ENCODE measurements around the gene SORL1-AS1.

Gene SORL1-AS1

GRCh38 chr11:121474680-121475079 lies 21.9 kb upstream of the SORL1-AS1 start:
- no peak for DNase-seq

GRCh38 chr11:121473064-121473777 lies 20.5 kb upstream of the SORL1-AS1 start:
- no peak for DNase-seq

- DNase-seq = no peak
These were observed 19.5 kb upstream of the SORL1-AS1 start for GRCh38 chr11:121472312-121472711.

DNA sequence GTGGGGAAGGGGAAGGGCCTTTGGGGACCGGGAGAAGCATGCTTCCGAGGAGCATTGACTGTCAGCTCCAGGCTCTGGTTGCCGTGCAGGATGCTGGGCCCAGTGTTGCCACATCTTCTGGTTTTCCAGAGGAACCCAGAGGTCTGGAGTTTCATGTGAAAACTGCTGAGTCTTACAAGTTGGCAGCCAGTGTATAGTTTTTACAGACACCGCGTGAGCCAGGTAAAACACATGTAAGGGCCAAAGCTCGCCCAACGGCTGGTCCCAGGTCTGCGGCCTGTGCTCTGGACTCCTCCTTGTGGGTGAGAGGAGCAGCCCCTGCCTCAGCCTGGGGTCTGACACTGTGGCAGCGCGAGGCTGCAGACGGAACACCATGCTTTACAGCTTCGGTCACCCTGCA lies 18.4 kb upstream of the SORL1-AS1 start:
- DNase-seq = no peak

GRCh38 chr11:121469910-121470309 lies 17.1 kb upstream of the SORL1-AS1 start:
- DNase-seq = no peak

GRCh38 chr11:121467965-121468364 lies 15.2 kb upstream of the SORL1-AS1 start:
- no peak for DNase-seq

GRCh38 chr11:121467471-121467870 lies 14.7 kb upstream of the SORL1-AS1 start:
- no peak for DNase-seq

DNA sequence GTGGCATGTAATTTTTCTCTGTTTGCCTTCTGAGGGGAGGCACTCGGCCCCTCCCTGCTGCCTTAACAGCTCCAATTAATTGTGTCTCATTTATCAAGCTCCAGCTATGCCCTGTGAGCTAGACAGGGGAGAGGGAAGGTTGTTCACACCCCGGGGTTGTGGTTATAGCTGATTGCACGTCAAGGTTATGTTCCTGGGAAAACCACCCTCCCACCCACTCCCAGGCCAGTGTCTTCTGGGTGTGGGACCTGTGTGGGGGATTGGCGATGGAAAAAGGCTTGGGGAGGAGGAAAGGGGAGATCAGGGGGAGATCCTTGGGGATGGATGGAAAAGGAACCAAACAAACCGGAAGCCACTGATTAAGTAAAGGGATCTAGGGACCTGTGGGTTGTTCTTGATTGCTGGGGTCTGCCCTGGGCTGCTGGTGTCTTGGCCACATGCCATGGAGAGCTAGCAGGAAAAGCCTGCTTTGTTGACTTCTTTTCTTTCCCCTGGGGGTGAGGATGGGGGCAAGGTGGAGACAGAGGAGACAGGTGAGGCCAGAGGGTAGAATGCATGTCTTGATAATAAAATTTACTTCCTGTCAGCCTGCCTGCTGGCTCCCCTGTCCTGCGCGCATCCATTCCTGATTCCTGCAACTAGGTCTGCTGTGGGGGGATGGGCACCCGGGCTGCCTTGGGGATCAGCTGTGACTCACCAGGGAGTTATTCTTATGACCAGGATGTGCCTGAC lies 13.5 kb upstream of the SORL1-AS1 start:
- DNase-seq = no peak

DNA sequence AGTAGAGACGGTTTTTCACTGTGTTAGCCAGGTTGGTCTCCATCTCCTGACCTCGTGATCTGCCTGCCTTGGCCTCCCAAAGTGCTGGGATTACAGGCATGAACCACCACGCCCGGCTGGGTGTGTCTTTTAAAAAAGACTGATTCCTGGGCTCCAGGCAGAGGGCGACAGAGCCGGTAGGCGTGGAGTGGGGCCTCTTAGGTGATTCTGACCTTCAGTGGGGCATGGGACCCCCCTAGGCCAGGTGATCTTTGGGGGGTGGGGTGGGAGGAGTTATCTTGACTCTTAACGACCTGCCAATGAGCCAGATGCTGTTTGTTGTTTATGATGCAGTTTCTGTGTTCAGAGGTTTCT lies 12.9 kb upstream of the SORL1-AS1 start:
- no peak for DNase-seq

GRCh38 chr11:121464352-121464946 lies 11.7 kb upstream of the SORL1-AS1 start:
- DNase-seq = no peak

GRCh38 chr11:121463689-121464335 lies 11.0 kb upstream of the SORL1-AS1 start:
- no peak for DNase-seq

GRCh38 chr11:121461843-121462242 lies 9.1 kb upstream of the SORL1-AS1 start:
- DNase-seq = no peak

- no peak for DNase-seq
These were observed 8.3 kb upstream of the SORL1-AS1 start for GRCh38 chr11:121460941-121461514.

GRCh38 chr11:121459413-121460017 lies 6.7 kb upstream of the SORL1-AS1 start:
- DNase-seq = no peak

DNA sequence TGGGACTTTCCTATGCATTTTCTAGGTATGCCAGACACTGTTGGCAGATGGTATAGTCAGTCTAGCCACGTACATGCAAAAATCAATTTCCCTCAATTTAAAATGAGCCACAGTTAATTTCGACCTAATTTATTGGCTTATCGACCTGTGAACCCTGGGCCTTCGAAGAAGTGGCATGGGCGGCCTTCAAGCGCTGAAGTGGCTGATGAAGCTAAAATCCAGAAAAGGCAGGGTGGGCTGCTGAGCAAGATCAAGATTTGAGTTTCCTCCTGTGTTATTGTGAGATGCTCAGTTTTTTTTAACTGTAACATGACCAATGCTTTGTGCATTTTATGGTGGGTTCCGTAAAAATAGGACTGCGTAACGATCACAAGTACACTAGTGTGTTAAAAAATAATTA lies 5.8 kb upstream of the SORL1-AS1 start:
- DNase-seq = no peak

GRCh38 chr11:121456816-121457431 lies 4.2 kb upstream of the SORL1-AS1 start:
- no peak for DNase-seq

GRCh38 chr11:121456151-121456550 lies 3.4 kb upstream of the SORL1-AS1 start:
- no peak for DNase-seq

DNA sequence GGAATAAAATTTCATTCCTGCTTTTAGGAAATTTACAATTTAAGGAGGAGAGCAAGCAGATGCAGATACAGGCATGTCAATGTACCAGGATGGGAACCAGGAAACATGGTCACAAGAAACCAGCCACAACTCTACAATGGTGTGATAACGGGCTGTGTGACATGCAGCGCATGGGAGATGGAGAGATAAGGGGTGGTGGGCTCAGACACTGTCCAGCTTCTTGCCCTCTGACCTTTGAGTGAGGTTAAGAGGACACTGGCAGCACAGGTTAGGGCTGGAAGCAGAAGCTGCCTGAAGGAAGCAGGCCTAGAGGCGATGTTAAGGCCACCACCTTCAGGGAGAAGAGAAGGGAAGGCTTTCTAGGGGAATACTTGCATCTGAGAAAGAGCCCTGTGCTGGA lies 2.3 kb upstream of the SORL1-AS1 start:
- DNase-seq = no peak

DNA sequence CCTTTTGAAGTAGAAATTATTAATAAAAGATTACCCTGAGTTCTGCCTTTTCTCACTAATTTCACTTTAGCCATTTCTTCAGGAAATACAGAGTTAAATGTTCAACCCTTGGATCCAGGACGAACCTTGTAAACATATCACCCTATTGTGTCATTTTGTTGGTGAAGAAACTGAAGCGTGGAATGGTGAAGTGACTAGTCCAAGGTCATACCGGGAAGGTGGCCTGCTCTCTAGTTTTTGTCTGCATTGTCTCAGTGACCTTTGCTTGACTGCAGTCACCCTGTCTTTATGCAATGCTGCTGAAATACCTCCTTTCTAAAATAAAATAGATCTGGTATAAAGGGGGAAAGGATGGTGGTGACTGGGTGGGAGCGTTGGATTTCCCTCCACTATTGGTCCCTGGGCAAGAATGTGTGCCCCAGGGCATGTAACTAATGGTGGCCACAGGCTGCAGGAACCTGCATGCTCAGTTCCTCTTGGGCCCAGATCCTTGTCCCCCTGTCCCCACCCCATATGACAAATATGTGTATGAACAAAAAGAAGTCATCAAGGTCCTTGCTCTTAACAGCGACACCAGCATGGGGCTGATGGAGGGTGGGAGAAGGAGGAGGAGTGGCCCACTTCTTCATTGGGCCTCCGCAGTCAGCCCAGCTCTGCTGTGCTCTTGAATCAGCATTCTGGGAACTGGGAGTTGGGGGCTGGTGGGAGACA lies 977 bp upstream of the SORL1-AS1 start:
- DNase-seq = no peak

GRCh38 chr11:121451986-121452608 lies 670 bp downstream of the SORL1-AS1 start, which contains the start of gene SORL1:
TSS of gene SORL1 (plus strand) at chr11:121452314. CDS start at chr11:121452332, 18 bp downstream.
- no peak for DNase-seq

Data from NCI-H510A treated with DMSO at 0.1 percent for 48 hours (cell line).